Epithelial cell of esophagus (primary cell): ENCODE results near the gene BBIP1.
"Not testable (repeated sequence)": the region's sequence is repeated elsewhere in the genome, so short reads cannot be mapped to it uniquely, and the experiment has no call there.

ENCODE experiments used
- DNase-seq: peaks from one replicate; pipeline ENCODE4 v3.0.0; 2010; ENCODE audit warnings: low read depth
- H3K4me3 ChIP-seq: 2 replicates; pipeline ENCODE4 v1.5.1; 2011; ENCODE audit warnings: mild to moderate bottlenecking, low read length, control low read depth
- TF ChIP-seq, protein P1 (sequence below): IDR thresholded peaks from 2 replicates; pipeline ENCODE4 v1.5.1; 2011; ENCODE audit warnings: low read depth, mild to moderate bottlenecking, low read length, control low read depth, inconsistent platforms; ENCODE audit not compliant: insufficient read depth; ENCODE audit errors: missing control alignments

BBIP1 gene

DNA sequence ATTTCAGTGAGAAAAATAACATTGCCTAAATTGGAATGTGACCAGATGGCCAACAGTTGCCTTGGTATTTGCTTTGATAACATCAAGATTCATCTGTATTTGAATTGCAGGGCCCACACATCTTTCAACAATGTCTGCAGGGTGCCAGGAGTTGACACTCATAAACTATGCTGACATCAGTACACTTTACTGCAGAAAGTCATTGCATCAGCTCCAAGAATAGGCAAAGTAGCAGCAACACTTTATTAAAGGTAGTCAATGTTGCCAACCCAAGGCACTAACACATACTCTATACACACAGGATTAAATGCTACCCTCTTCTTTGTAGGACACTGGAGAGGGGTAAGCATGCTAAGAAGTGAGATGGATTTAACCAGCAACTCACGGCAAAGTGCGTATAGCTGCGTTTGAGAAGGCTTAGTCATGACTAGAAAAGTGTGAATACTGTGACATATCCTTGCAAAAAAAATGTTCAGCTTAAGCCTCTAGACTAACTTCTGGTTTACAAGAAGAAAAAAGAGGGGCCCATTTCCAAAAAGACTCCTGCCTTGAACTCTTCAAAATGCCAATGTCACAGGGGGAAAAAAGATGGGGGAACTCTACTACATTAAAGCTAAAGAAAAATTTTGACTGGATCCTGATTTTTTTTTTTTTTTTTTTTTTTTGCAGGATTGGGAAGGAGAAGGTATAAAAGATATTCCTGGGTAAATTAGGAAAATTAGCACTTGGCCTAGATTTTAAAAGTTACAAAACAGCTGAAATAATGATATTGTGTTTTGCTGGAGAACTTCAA lies 2.2 kb downstream of the BBIP1 start:
- H3K4me3 ChIP-seq, result no peak overlapping the region
- TF ChIP-seq, protein P1, sequence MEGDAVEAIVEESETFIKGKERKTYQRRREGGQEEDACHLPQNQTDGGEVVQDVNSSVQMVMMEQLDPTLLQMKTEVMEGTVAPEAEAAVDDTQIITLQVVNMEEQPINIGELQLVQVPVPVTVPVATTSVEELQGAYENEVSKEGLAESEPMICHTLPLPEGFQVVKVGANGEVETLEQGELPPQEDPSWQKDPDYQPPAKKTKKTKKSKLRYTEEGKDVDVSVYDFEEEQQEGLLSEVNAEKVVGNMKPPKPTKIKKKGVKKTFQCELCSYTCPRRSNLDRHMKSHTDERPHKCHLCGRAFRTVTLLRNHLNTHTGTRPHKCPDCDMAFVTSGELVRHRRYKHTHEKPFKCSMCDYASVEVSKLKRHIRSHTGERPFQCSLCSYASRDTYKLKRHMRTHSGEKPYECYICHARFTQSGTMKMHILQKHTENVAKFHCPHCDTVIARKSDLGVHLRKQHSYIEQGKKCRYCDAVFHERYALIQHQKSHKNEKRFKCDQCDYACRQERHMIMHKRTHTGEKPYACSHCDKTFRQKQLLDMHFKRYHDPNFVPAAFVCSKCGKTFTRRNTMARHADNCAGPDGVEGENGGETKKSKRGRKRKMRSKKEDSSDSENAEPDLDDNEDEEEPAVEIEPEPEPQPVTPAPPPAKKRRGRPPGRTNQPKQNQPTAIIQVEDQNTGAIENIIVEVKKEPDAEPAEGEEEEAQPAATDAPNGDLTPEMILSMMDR, result no peak
- no peak for DNase-seq

DNA sequence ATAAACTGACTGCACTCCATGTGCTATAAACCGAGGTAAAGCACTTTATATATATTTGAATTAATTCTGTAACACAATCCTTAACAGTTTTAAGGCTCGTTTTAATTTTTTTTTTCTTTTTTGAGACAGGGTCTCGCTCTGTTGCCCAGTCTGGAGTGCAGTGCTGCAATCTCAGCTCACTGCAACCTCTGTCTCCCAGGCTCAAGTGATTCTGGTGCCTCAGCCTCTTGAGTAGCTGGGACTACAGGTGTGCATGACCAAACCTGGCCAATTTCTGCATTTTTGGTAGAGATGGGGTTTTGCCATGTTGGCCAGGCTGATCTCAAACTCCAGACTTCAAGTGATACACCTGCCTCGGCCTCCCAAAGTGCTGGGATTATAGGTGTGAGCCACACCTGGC lies 3.4 kb downstream of the BBIP1 start:
- not testable (repeated sequence) for H3K4me3 ChIP-seq, DNase-seq

DNA sequence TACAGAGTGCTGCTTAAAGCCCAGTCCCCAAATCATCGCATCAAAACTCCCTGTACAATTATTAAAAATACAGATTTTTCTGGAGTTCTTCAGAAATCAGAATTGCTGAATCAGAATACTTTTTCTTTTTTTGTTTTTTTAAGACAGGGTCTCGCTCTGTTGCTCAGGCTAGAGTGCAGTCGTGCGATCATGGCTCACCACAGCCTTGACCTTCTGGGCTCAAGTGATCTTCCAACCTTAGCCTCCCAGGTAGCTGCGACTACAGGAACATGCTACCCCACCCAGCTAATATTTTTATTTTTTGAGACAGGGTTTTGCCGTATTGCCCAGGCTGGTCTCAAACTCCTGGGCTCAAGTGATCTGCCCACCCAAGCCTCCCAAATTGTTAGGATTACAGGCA lies 3.9 kb downstream of the BBIP1 start:
- no peak overlapping the region for H3K4me3 ChIP-seq
- DNase-seq, result no peak
- TF ChIP-seq, protein P1, result no peak

DNA sequence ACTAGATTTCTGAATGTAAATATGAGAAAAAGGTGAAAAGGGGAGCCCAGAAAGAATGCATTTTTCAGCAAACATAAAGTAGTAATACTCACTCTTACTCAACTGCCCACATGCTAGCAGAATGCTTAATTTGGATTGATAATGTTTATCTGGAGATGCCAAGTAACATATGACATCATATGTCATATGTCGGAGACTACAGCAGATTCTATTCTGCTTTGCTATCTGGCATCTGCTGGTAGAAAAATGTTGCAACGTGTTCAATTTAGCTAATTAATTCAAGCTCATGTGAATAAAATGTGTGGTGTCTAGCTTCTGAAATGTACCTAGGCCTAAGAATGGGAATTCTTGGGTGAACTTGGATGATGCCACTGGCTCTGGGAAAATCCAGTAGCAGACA lies 4.5 kb downstream of the BBIP1 start:
- no peak overlapping the region for H3K4me3 ChIP-seq
- DNase-seq, result no peak
- TF ChIP-seq, protein P1, result no peak

DNA sequence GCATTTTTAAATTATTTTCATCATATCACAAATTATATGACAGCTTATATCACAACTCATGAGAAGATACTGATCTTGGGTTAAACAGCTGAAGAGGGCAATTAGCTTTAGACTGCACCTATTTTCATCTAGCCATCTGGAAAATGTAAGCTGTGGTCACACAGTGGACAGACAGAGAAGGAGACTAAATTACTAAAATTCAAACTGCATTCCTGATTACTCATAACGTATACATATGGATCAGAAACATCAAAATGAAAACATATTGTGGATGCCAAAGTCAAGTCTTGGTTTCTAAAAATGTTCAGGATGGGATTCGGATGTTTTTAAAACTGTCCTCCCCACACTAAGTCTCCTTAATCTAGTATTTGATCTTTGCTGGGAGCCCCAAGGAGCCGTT lies 6.6 kb downstream of the BBIP1 start:
- no peak for DNase-seq
- TF ChIP-seq, protein P1, result no peak
- H3K4me3 ChIP-seq, result no peak overlapping the region

DNA sequence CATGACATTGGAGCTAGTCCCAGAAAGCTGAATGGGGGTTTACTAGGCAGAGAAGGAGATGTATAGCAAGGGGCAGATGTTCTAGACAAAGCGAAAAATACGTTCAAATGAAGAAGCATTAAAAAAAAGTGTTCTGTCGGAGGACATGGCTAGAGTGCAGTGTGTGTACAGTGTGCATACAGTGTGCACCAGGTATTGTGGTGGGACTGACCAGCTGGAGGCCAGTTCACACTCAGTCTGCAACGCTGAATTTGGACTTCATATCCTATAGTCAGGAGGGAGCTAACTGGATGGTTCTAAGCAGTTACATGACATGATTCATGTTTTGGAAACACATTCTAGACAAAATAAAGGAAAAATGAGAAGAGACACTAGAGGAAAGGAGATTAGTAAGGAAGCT lies 8.8 kb downstream of the BBIP1 start:
- TF ChIP-seq, protein P1, result no peak
- no peak overlapping the region for H3K4me3 ChIP-seq
- DNase-seq, result no peak

DNA sequence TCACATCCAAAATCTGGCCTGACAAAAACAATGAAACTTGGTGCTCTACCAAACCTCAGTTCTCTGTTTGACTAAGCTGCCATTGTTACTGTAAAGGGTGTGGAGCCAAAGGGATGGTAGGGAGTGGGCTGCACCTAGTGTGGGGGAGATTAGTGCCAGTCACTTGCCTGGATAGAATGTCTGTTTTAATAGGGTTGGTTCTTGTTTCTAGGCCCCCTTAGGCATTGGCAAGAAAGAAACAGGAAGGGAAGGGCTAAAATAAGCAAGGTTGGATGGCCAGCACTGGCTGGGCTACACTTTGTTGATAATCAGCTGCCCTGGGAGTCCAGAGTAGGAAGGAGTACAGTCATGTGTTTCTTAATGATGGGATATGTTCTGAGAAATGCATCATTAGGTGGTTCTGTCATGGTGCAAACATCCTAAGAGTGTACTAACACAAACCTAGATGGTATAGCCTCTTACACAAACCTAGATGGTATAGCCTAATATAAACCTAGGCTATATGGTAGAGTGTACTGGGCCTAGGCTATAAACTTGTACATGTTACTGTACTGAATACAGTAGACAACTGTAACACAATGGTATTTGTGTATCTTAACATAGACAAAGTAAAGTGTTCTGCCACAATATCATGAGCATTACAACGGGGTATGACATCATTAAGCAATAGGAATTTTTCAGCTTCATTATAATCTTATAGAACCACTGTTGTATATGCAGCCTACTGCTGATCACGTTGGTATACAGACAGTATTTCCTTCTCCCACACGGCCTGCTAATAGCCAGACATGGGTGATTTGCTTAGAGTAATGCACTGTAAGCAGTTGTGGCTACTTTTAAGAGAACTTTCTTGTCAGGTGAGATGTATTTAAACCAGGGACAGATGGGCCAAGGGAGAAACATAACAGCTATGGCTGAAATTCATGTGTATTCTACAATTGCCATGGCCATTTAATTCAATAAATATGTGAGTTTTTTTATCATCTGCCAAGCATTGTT lies 15.4 kb downstream of the BBIP1 start:
- DNase-seq, result no peak
- TF ChIP-seq, protein P1, result no peak
- no peak overlapping the region for H3K4me3 ChIP-seq
